IPS DF 6.9 (cell line): ENCODE measurements around the gene CNGA1.
A peak's percentile ranks its signal among the peaks of the same experiment; 100 is the strongest.
"Not testable (repeated sequence)": the region's sequence is repeated elsewhere in the genome, so short reads cannot be mapped to it uniquely, and the experiment has no call there.

Experiments used
- DNase-seq: peaks from one replicate; pipeline ENCODE4 v3.0.0-alpha.2; 2013; ENCODE audit warnings: low read depth, low spot score
- H3K27ac ChIP-seq: one replicate; pipeline ENCODE4 v1.5.1; 2013; ENCODE audit warnings: low read length, control low read depth
- H3K27me3 ChIP-seq: 2 replicates; pipeline ENCODE4 v1.6.1; 2013; ENCODE audit warnings: mild to moderate bottlenecking, low read length; ENCODE audit not compliant: control insufficient read depth, insufficient read depth
- H3K36me3 ChIP-seq: 2 replicates; pipeline ENCODE4 v1.6.1; 2013; ENCODE audit warnings: low read length; ENCODE audit not compliant: control insufficient read depth, insufficient read depth
- H3K4me1 ChIP-seq: 2 replicates; pipeline ENCODE4 v1.6.1; 2013; ENCODE audit warnings: low read length; ENCODE audit not compliant: control insufficient read depth, insufficient read depth
- H3K4me3 ChIP-seq: 2 replicates; pipeline ENCODE4 v1.5.1; 2013; ENCODE audit warnings: mild to moderate bottlenecking, low read length
- H3K9me3 ChIP-seq: 2 replicates; pipeline ENCODE4 v1.6.1; 2013; ENCODE audit warnings: low read length, inconsistent platforms; ENCODE audit not compliant: control insufficient read depth, insufficient read depth
- WGBS: extraction: QIAGEN DNeasy Blood & Tissue Kit; methylation state at CpG from one replicate; pipeline ENCODE4 v1.1.7; 2013; ENCODE audit warnings: mixed read lengths, missing lambda C conversion rate; ENCODE audit not compliant: insufficient read length, insufficient coverage; 5-methylcytosine and 5-hydroxymethylcytosine counted together

The CNGA1 gene

GRCh38 chr4:47930971-47931804, 85.3 kb downstream of the CNGA1 start:
- DNase-seq: no peak
- no CpG with 5 or more reads among the region's 2 CpGs for WGBS
- H3K4me3 ChIP-seq: no peak overlapping the region
- no peaks in the 10 kb centered on the region for H3K9me3 ChIP-seq
- H3K36me3 ChIP-seq: no peaks in the 10 kb centered on the region
- no peaks in the 10 kb centered on the region for H3K27me3 ChIP-seq
- H3K27ac ChIP-seq: no peak overlapping the region
- 0 out of 2 replicates have a peak, but pooled peaks cover 1% of the 10 kb centered on the region for H3K4me1 ChIP-seq

DNA sequence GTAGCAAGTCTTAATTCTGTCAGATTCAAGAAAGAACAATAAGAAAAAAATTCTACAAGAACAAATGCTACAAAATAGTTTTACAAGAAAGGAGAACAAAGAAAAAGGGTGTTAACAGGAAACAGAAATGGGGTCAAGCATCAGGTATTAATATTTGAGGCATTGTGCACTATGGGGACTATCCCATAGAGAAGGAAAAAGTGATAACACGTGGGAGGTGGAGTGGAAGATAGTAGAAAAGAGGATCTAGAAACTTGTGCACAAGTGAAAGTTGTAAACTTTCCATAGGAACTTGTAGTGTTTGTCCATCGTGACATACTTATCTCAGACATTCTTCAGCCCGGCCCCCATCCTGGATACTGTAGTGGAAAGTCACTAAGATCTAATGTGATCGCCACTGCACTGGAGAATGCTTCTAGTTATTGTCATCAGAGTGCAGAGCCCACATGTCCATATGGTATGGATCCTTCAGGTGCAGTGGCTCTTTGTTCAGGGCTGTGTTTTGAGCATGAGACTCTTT, 86.7 kb downstream of the CNGA1 start:
- Histone ChIP-seq H3K4me3 (no peak overlapping the region), H3K36me3 (no peaks in the 10 kb centered on the region), H3K4me1 (0 out of 2 replicates have a peak, but pooled peaks cover 1% of the 10 kb centered on the region), H3K9me3 (no peaks in the 10 kb centered on the region), H3K27me3 (no peaks in the 10 kb centered on the region), H3K27ac (no peak overlapping the region)
- no peak for DNase-seq
- no CpG with 5 or more reads among the region's 4 CpGs for WGBS

- Histone ChIP-seq H3K9me3 (no peaks in the 10 kb centered on the region), H3K27ac (no peak overlapping the region), H3K4me3 (no peak overlapping the region; the same call in 1 of the 2 replicates), H3K27me3 (no peaks in the 10 kb centered on the region), H3K36me3 (no peaks in the 10 kb centered on the region), H3K4me1 (peaks cover 5% of the 10 kb centered on the region; the same call in 1 of the 2 replicates)
- no CpG with 5 or more reads among the region's 15 CpGs for WGBS
- no peak for DNase-seq
Observed at GRCh38 chr4:47926667-47927258, 89.7 kb downstream of the CNGA1 start.

- not testable (repeated sequence) for H3K27ac ChIP-seq, H3K4me3 ChIP-seq, H3K27me3 ChIP-seq, H3K9me3 ChIP-seq, H3K36me3 ChIP-seq, DNase-seq, H3K4me1 ChIP-seq
- WGBS: no CpG with 5 or more reads among the region's 8 CpGs
Observed at GRCh38 chr4:47923261-47923608, 93.2 kb downstream of the CNGA1 start.

- not testable (repeated sequence) for H3K9me3 ChIP-seq, H3K4me3 ChIP-seq, DNase-seq, H3K4me1 ChIP-seq, H3K27ac ChIP-seq, H3K36me3 ChIP-seq, H3K27me3 ChIP-seq
- no CpG with 5 or more reads among the region's 17 CpGs for WGBS
Observed at GRCh38 chr4:47922436-47923260, 93.8 kb downstream of the CNGA1 start.

DNA sequence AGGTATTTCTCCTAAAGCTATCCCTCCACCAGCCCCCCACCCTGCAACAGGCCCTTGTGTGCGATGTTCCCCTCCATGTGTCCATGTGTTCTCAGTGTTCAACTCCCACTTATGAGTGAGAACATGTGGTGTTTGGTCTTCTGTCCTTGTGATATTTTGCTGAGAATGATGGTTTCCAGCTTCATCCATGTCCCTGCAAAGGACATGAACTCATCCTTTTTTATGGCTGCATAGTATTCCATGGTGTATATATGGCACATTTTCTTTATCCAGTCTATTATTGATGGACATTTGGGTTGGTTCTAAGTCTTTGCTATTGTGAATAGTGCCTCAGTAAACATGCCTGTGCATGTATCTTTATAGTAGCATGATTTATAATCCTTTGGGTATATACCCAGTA, 99.3 kb downstream of the CNGA1 start:
- H3K36me3 ChIP-seq, DNase-seq, H3K27me3 ChIP-seq, H3K4me3 ChIP-seq, H3K9me3 ChIP-seq, H3K4me1 ChIP-seq, H3K27ac ChIP-seq: not testable (repeated sequence)
- WGBS: no CpG with 5 or more reads among the region's 1 CpG

- Histone ChIP-seq H3K27ac (no peak overlapping the region), H3K27me3 (no peaks in the 10 kb centered on the region), H3K4me3 (no peak overlapping the region), H3K9me3 (no peaks in the 10 kb centered on the region), H3K4me1 (no peaks in the 10 kb centered on the region), H3K36me3 (no peaks in the 10 kb centered on the region)
- no CpG with 5 or more reads among the region's 3 CpGs for WGBS
- DNase-seq: no peak
Observed at GRCh38 chr4:47915378-47915777, 101.1 kb downstream of the CNGA1 start.

DNA sequence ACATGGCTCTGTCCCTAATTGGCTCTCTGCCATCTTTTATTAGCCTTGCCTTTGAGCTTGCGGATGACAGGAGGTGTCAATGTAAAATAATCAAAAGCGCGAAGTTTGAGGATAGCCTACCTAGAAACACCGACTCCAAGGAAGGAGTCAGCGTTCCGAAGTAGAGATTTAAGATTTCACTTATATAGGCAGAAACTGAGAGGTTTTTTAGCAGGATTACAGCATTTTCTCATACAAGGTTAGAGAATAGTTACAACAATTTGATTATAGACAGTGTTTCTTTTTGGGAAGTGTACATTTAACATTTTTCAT, 101.6 kb downstream of the CNGA1 start:
- DNase-seq: no peak
- Histone ChIP-seq H3K36me3 (no peaks in the 10 kb centered on the region), H3K27me3 (no peaks in the 10 kb centered on the region), H3K9me3 (no peaks in the 10 kb centered on the region), H3K4me3 (peak overlapping the region; percentile 60; the same call in 1 of the 2 replicates), H3K27ac (no peak overlapping the region), H3K4me1 (no peaks in the 10 kb centered on the region)
- WGBS: no CpG with 5 or more reads among the region's 6 CpGs

- Histone ChIP-seq H3K4me3 (peak within 1 kb of the TSS; percentile 83), H3K27ac (no peak within 1 kb of the TSS), H3K9me3 (no peaks in the 10 kb centered on the region), H3K27me3 (no peaks in the 10 kb centered on the region), H3K36me3 (no peaks in the 10 kb centered on the region), H3K4me1 (no peaks in the 10 kb centered on the region)
- peak; percentile 73 for DNase-seq
- no CpG with 5 or more reads among the region's 55 CpGs for WGBS
Observed at GRCh38 chr4:47914220-47914925, 102.1 kb downstream of the CNGA1 start, which contains the start of gene NFXL1. Gene NFXL1, minus strand, starts transcription at chr4:47914583. Its CDS starts 380 bp downstream, at chr4:47914203.

DNA sequence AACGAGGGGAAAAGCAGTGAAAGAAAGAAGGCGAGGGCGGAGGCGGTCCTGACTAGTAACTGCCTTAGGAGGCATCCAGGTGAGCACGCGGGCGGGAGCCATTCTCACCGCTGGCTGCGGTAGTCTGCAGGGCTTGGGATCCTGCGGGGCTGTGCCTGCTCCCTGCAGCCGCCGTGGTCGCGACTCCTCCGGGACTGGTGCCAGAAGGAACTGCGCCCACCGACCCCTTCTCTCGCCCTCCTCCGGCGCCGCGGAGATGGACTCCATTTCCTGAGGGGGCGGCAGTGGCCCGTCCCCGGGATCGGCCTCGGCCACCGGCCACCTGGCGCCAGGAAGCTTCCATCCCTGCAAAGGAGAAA, 102.6 kb downstream of the CNGA1 start:
- WGBS: no CpG with 5 or more reads among the region's 29 CpGs
- DNase-seq: no peak

More for the DNA sequence above, 102.6 kb downstream of the CNGA1 start:
- Histone ChIP-seq H3K27me3 (no peaks in the 10 kb centered on the region), H3K4me3 (peak overlapping the region; percentile 83), H3K4me1 (no peaks in the 10 kb centered on the region), H3K36me3 (no peaks in the 10 kb centered on the region), H3K27ac (no peak overlapping the region), H3K9me3 (no peaks in the 10 kb centered on the region)
